Glutamatergic neuron (in vitro differentiated cells): ENCODE results near the gene PDHX. TPM values are rescaled to one million over a fixed set of nuclear protein-coding genes. Genes with fewer than 3 reads are reported as not detected.

Source experiments
- DNase-seq: peaks from one replicate; pipeline ENCODE4 v3.0.0; 2022
- H3K27ac Mint-ChIP-seq: one replicate; pipeline ENCODE4 v1.8.0; 2020; ENCODE audit warnings: mild to moderate bottlenecking, mixed read lengths, inconsistent platforms; ENCODE audit not compliant: unreplicated experiment
- H3K27me3 Mint-ChIP-seq: one replicate; pipeline ENCODE4 v1.8.0; 2020; ENCODE audit warnings: mild to moderate bottlenecking, moderate library complexity, mixed read lengths, inconsistent platforms; ENCODE audit not compliant: unreplicated experiment
- H3K36me3 Mint-ChIP-seq: one replicate; pipeline ENCODE4 v1.8.0; 2020; ENCODE audit warnings: mild to moderate bottlenecking, mixed read lengths, inconsistent platforms; ENCODE audit not compliant: unreplicated experiment
- H3K4me1 Mint-ChIP-seq: one replicate; pipeline ENCODE4 v1.8.0; 2020; ENCODE audit warnings: mild to moderate bottlenecking, low read depth, mixed read lengths, inconsistent platforms; ENCODE audit not compliant: unreplicated experiment
- H3K4me3 Mint-ChIP-seq: one replicate; pipeline ENCODE4 v1.8.0; 2020; ENCODE audit warnings: mild to moderate bottlenecking, mixed read lengths, inconsistent platforms; ENCODE audit not compliant: unreplicated experiment
- H3K9me3 Mint-ChIP-seq: one replicate; pipeline ENCODE4 v1.8.0; 2020; ENCODE audit warnings: mild to moderate bottlenecking, moderate library complexity, mixed read lengths, inconsistent platforms; ENCODE audit not compliant: unreplicated experiment
- CTCF ChIP-seq: fragments of 200-600 bp; sonication (generic); IDR thresholded peaks from one replicate; pipeline ENCODE4 v1.5.0; 2021; ENCODE audit not compliant: partially characterized antibody, unreplicated experiment
- total RNA-seq: library from RNA; stranded (reverse); fragmentation: NEBNext Ultra II Directional; extraction: Animal tissue kit (Norgen Biotek cat#: 25700); gene quantifications from one replicate; pipeline ENCODE4 v1.2.1, GENCODE V29; 2021; ENCODE audit not compliant: unreplicated experiment

PDHX gene
- total RNA-seq, 1 donor from 2014 or later, result 46.5 TPM

- TF ChIP-seq CTCF, result no peak
- H3K27ac Mint-ChIP-seq, result no peak overlapping the region
- no peak overlapping the region for H3K4me3 Mint-ChIP-seq
- H3K9me3 Mint-ChIP-seq, result no peaks in the 10 kb centered on the region
- H3K4me1 Mint-ChIP-seq, result no peaks in the 10 kb centered on the region
- peaks cover 12% of the 10 kb centered on the region for H3K36me3 Mint-ChIP-seq
- no peak for DNase-seq
- no peaks in the 10 kb centered on the region for H3K27me3 Mint-ChIP-seq
Measured at GRCh38 chr11:34972366-34972765, 55.9 kb downstream of the PDHX start.

GRCh38 chr11:34972892-34973291 is 56.5 kb downstream of the PDHX start:
- no peaks in the 10 kb centered on the region for H3K4me1 Mint-ChIP-seq
- no peak for TF ChIP-seq CTCF
- no peak overlapping the region for H3K4me3 Mint-ChIP-seq
- DNase-seq, result no peak
- H3K27me3 Mint-ChIP-seq, result no peaks in the 10 kb centered on the region
- H3K36me3 Mint-ChIP-seq, result peaks cover 12% of the 10 kb centered on the region
- H3K27ac Mint-ChIP-seq, result no peak overlapping the region
- no peaks in the 10 kb centered on the region for H3K9me3 Mint-ChIP-seq

- no peaks in the 10 kb centered on the region for H3K27me3 Mint-ChIP-seq
- H3K4me3 Mint-ChIP-seq, result no peak overlapping the region
- no peak overlapping the region for H3K27ac Mint-ChIP-seq
- H3K36me3 Mint-ChIP-seq, result peaks cover 5% of the 10 kb centered on the region
- peaks cover 1% of the 10 kb centered on the region for H3K9me3 Mint-ChIP-seq
- no peak for DNase-seq
- H3K4me1 Mint-ChIP-seq, result peaks cover 9% of the 10 kb centered on the region
- no peak for TF ChIP-seq CTCF
Measured at GRCh38 chr11:34975482-34975881, 59.1 kb downstream of the PDHX start.

- TF ChIP-seq CTCF, result no peak
- Mint-ChIP-seq H3K27me3 (no peaks in the 10 kb centered on the region), H3K4me3 (no peak overlapping the region), H3K27ac (no peak overlapping the region), H3K4me1 (peaks cover 9% of the 10 kb centered on the region), H3K9me3 (peaks cover 2% of the 10 kb centered on the region), H3K36me3 (peaks cover 5% of the 10 kb centered on the region)
- DNase-seq, result no peak
Measured at GRCh38 chr11:34976496-34977088, 60.2 kb downstream of the PDHX start.

GRCh38 chr11:34977089-34977912 is 60.9 kb downstream of the PDHX start:
- peaks cover 9% of the 10 kb centered on the region for H3K4me1 Mint-ChIP-seq
- peaks cover 5% of the 10 kb centered on the region for H3K9me3 Mint-ChIP-seq
- H3K4me3 Mint-ChIP-seq, result no peak overlapping the region
- H3K27ac Mint-ChIP-seq, result no peak overlapping the region
- DNase-seq, result no peak
- H3K27me3 Mint-ChIP-seq, result no peaks in the 10 kb centered on the region
- H3K36me3 Mint-ChIP-seq, result peaks cover 8% of the 10 kb centered on the region
- no peak for TF ChIP-seq CTCF
